Measurements from ENCODE around the gene USP16. TPM values are rescaled to one million over a fixed set of nuclear protein-coding genes. Genes with fewer than 3 reads are reported as not detected.

USP16 gene
- total and polyA plus RNA-seq, 12 donors = 13.2 to 69.6 (median 33.8) TPM

DNA sequence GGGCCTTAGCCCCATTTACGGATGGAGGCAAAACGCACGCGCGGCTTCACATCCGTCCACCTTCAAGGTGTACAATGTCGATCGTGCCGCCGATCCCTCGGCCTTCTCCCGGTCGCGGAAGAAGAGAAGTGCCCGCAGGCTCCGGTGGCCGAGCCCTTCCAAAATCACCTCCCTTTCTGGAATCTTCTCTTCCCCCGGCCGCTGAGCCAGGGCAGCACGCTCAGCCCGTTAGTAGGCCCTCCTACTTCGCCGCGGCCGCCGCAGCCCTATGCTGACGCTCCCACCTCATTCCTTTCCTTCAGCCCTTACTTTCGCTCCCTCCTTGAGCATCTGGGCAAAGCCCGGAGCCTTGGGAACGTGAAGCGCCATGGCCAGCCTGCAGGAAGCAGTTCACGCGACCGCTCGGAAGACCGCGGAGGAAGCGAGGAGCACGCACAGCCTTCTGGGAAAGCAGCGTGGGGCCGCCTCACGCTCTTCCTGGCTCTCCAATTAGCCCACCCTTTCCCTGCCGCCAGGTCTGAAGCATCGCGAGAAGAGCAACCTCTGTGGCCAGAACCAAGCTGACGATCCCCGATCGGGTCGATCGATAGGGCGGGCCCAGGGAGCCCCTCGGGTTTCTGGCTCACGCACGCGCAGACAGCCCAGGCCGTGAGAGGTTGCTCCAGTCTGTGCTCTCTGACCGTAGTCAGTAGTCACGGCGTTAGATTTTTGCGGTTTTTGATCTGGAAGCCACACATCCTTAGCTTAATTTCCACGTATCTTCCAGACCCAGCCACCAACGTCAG lies 48.9 kb downstream of the USP16 start, which contains the start of gene CCT8:
Gene CCT8, minus strand, starts transcription at position 427 of the 785 bp plus-strand sequence. Its CDS starts 58 bp downstream, at position 369.
- intact Hi-C loops (cut with DNase I) = no loop called here
- peak; percentile 99 to 100 (median 99) for DNase-seq
- H3K9me3 ChIP-seq (replicated peaks in 1 of 3) = no peaks in the 10 kb centered on the region
- TF ChIP-seq, protein P1, sequence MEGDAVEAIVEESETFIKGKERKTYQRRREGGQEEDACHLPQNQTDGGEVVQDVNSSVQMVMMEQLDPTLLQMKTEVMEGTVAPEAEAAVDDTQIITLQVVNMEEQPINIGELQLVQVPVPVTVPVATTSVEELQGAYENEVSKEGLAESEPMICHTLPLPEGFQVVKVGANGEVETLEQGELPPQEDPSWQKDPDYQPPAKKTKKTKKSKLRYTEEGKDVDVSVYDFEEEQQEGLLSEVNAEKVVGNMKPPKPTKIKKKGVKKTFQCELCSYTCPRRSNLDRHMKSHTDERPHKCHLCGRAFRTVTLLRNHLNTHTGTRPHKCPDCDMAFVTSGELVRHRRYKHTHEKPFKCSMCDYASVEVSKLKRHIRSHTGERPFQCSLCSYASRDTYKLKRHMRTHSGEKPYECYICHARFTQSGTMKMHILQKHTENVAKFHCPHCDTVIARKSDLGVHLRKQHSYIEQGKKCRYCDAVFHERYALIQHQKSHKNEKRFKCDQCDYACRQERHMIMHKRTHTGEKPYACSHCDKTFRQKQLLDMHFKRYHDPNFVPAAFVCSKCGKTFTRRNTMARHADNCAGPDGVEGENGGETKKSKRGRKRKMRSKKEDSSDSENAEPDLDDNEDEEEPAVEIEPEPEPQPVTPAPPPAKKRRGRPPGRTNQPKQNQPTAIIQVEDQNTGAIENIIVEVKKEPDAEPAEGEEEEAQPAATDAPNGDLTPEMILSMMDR (IDR thresholded peaks at IDR 0.05) = no peak
- TF ChIP-seq POLR2A (IDR thresholded peaks at IDR 0.05) = peak; percentile 62 to 92
- WGBS, 4 donors = 0 to 1% (median 0%) methylated on average over 37 to 62 of the region's 62 CpGs
- H3K36me3 ChIP-seq (replicated peaks in 1 of 2) = peaks cover 0 to 14% of the 10 kb centered on the region in 2 donors
- peak within 1 kb of the TSS; percentile 46 to 97 (median 82) for H3K4me3 ChIP-seq
- H3K27ac ChIP-seq = peak within 1 kb of the TSS; percentile 76 to 97 (median 94)
- no peaks in the 10 kb centered on the region for H3K27me3 ChIP-seq
- H3K4me1 ChIP-seq (replicated peaks in 1 of 2) = peaks cover 18 to 39% of the 10 kb centered on the region in 2 donors

DNA sequence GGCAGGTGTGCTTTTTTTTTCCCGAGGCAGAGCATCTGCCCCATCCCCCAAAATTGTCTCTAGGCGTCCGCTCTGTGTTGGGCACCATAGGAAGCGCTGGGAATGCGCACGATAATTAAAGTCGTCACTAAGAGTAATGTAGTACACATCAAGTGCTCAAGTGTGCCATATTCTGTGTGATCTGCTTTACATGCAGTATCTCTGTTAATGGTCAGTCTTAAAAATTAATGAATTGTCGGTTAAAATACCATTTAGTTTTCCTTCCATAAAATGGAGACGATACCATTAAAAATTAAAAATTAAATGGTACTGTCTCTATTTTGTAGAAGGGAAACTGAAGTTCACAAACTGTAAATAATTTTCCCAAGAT lies 49.5 kb downstream of the USP16 start:
- H3K9me3 ChIP-seq (replicated peaks in 1 of 3) = no peaks in the 10 kb centered on the region
- H3K27me3 ChIP-seq = no peaks in the 10 kb centered on the region
- H3K4me1 ChIP-seq (replicated peaks in 1 of 2) = peaks cover 22 to 44% of the 10 kb centered on the region in 2 donors
- no peak for TF ChIP-seq POLR2A (IDR thresholded peaks at IDR 0.05)
- TF ChIP-seq, protein P1 (IDR thresholded peaks at IDR 0.05) = no peak
- no peak for DNase-seq
- H3K36me3 ChIP-seq (replicated peaks in 1 of 2) = peaks cover 0 to 8% of the 10 kb centered on the region in 2 donors
- intact Hi-C loops (cut with DNase I) = no loop called here
- H3K4me3 ChIP-seq = peak overlapping the region in 3 of 4 donors; percentile 46 to 94 (median 71)
- H3K27ac ChIP-seq = peak overlapping the region; percentile 76 to 97 (median 94)
- 9 to 17% (median 13%) methylated on average over 9 of the region's 9 CpGs for WGBS, 4 donors

DNA sequence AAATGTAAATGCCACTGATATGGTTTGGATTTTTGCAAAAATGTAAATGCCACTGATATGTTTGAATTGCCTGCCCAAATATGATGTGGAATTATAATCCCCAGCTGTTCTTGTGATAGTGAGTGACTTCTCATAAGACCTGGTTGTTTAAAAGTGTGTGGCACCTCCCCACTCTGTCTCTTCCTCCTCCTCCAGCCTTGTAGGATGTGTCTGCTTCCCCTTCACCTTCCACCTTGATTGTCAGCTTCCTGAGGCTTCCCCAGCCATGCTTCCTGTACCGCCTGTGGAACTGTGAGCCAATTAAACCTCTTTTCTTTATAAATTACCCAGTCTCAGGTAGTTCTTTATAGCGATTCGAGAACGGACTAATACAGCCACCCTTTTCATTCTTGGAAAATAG lies 50.3 kb downstream of the USP16 start:
- H3K27ac ChIP-seq = no peak overlapping the region
- H3K27me3 ChIP-seq = no peaks in the 10 kb centered on the region
- H3K4me1 ChIP-seq (replicated peaks in 1 of 2) = peaks cover 29 to 51% of the 10 kb centered on the region in 2 donors
- no peak for TF ChIP-seq POLR2A (IDR thresholded peaks at IDR 0.05)
- TF ChIP-seq, protein P1 (IDR thresholded peaks at IDR 0.05) = no peak
- peaks cover 0 to 2% of the 10 kb centered on the region in 2 donors for H3K36me3 ChIP-seq (replicated peaks in 1 of 2)
- intact Hi-C loops (cut with DNase I) = no loop called here
- H3K4me3 ChIP-seq = no peak overlapping the region
- WGBS, 4 donors = 90 to 95% (median 94%) methylated on average over 4 of the region's 4 CpGs
- no peak for DNase-seq
- no peaks in the 10 kb centered on the region for H3K9me3 ChIP-seq (replicated peaks in 1 of 3)

DNA sequence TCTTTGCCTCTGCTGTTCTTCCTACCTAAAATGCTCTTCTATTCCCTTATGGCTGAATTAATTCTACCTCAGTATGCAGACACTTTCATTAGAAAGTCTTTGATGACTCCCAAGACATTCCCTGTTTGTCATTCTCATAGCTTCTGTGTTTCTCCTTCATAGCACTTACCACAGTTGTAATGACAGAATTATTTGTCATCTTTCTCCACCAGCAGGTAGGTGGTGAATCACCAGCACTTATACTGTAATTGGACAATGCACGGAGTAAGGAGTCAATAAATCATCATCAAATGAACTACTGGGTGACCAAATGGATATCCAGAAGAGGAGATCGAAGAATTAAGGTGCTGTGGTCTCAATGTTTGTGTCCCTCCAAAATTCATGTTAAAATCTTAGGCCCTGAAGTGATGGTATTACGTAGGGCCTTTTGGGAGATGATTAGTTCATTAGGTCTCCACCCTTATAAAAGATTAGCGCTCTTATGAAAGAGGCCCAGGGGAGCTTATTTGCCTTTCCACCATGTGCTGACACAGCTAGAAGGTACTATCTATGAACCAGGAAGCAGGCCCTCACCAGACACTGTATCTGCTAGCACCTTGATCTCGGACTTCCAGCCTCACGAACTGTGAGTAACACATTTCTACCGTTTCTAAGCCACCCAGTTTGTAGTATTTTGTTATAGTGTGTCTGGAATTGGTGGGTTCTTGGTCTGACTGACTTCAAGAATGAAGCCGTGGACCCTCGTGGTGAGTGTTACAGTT lies 51.4 kb downstream of the USP16 start:
- Histone ChIP-seq H3K9me3 (replicated peaks in 1 of 3) (no peaks in the 10 kb centered on the region), H3K27me3 (no peaks in the 10 kb centered on the region), H3K4me1 (replicated peaks in 1 of 2) (peaks cover 29 to 53% of the 10 kb centered on the region in 2 donors), H3K4me3 (no peak overlapping the region), H3K36me3 (replicated peaks in 1 of 2) (no peaks in the 10 kb centered on the region), H3K27ac (peak overlapping the region in 3 of 5 donors; percentile 85 to 88 (median 85))
- TF ChIP-seq, protein P1 (IDR thresholded peaks at IDR 0.05) = no peak
- no peak for TF ChIP-seq POLR2A (IDR thresholded peaks at IDR 0.05)
- intact Hi-C loops (cut with DNase I) = no loop called here
- WGBS, 4 donors = 86 to 91% (median 88%) methylated on average over 8 to 9 of the region's 9 CpGs
- no peak for DNase-seq

All from adrenal gland (tissue), 12 donors.